OCI-LY1 (cell line): Measurements from ENCODE around the gene VDR.

Experiments
- EZH2 ChIP-seq: fragments of 200-600 bp; sonication (generic), shearing (Covaris generic); IDR thresholded peaks from 2 replicates; pipeline ENCODE4 v1.8.0; 2017; ENCODE audit warnings: borderline replicate concordance, mixed run types, mild to moderate bottlenecking, antibody characterized with exemption, low read length, moderate library complexity, mixed read lengths
- TF ChIP-seq, protein P1 (sequence below): fragments of 200-600 bp; sonication (generic), shearing (Covaris generic); IDR thresholded peaks from 2 replicates; pipeline ENCODE4 v1.5.1; 2017; ENCODE audit warnings: mild to moderate bottlenecking, antibody characterized with exemption, low read length, moderate library complexity, mixed read lengths

DNA sequence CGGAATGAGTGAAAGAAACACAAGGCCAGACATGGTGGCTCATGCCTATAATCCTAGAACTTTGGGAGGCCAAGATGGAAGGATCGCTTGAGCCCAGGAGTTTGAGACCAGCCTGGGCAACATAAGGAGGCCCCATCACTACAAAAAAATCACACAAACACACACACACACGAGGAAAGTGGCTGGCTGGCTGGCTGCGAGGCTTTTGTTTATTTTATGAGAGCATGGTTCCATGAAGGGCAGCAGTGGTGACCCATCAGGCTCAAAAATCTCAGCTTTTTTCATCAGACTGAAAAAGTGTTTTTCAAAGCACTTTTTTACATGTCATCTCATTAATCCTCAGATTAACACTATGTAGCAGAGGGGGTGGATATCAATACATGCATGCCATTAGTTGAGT, 27.7 kb downstream of the VDR start:
- TF ChIP-seq, protein P1, sequence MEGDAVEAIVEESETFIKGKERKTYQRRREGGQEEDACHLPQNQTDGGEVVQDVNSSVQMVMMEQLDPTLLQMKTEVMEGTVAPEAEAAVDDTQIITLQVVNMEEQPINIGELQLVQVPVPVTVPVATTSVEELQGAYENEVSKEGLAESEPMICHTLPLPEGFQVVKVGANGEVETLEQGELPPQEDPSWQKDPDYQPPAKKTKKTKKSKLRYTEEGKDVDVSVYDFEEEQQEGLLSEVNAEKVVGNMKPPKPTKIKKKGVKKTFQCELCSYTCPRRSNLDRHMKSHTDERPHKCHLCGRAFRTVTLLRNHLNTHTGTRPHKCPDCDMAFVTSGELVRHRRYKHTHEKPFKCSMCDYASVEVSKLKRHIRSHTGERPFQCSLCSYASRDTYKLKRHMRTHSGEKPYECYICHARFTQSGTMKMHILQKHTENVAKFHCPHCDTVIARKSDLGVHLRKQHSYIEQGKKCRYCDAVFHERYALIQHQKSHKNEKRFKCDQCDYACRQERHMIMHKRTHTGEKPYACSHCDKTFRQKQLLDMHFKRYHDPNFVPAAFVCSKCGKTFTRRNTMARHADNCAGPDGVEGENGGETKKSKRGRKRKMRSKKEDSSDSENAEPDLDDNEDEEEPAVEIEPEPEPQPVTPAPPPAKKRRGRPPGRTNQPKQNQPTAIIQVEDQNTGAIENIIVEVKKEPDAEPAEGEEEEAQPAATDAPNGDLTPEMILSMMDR: no peak
- TF ChIP-seq EZH2: no peak
